WERI-Rb-1 (cell line): ENCODE data around the gene OCIAD1.

Experiments
- DNase-seq: peaks from one replicate; pipeline ENCODE4 v3.0.0-alpha.2; 2020
- H3K27ac ChIP-seq: fragments of 250-450 bp; sonication (Bioruptor Pico); 2 replicates; pipeline ENCODE4 v1.5.1; 2020; ENCODE audit warnings: mild to moderate bottlenecking, moderate library complexity
- H3K27me3 ChIP-seq: fragments of 250-450 bp; sonication (Bioruptor Pico); 2 replicates; pipeline ENCODE4 v1.5.1; 2021; ENCODE audit warnings: mild to moderate bottlenecking, low read depth, moderate library complexity; ENCODE audit not compliant: insufficient read depth, severe bottlenecking
- H3K36me3 ChIP-seq: fragments of 250-450 bp; sonication (Bioruptor Pico); 2 replicates; pipeline ENCODE4 v1.5.1; 2020; ENCODE audit warnings: mild to moderate bottlenecking, moderate library complexity
- H3K4me3 ChIP-seq: 2 replicates; pipeline ENCODE4 v1.5.1; 2011; ENCODE audit warnings: low read depth, mild to moderate bottlenecking, control low read depth, low read length
- H3K9me3 ChIP-seq: fragments of 250-450 bp; sonication (Bioruptor Pico); 2 replicates; pipeline ENCODE4 v1.5.1; 2021; ENCODE audit warnings: mild to moderate bottlenecking, moderate library complexity; ENCODE audit not compliant: severe bottlenecking
- TF ChIP-seq, protein P1 (sequence below): IDR thresholded peaks from 2 replicates; pipeline ENCODE4 v1.5.1; 2011; ENCODE audit warnings: low read depth, mild to moderate bottlenecking, control low read depth, inconsistent platforms, low read length

The OCIAD1 gene

DNA sequence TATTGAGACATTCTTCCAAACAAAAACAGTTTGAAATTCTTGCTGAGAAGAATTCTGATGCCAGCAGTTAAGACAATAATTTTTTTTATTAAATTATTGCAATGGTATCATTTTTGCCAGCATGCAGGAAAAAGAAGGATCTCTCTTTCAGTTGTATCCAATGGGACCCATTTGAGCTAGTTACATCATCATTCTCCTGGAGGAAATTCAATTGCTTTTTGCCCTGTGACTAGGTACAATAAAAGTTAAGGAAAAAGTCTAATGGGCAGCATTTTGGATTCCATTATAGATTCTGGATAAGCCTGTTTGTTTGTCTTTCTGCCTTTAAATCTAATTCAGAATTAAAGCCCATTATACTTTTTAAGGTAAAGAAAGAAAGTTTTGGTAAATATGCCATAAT lies 40.3 kb upstream of the OCIAD1 start:
- Histone ChIP-seq H3K36me3 (no peaks in the 10 kb centered on the region), H3K27ac (no peak overlapping the region), H3K27me3 (no peaks in the 10 kb centered on the region), H3K9me3 (no peaks in the 10 kb centered on the region), H3K4me3 (no peak overlapping the region)
- TF ChIP-seq, protein P1, sequence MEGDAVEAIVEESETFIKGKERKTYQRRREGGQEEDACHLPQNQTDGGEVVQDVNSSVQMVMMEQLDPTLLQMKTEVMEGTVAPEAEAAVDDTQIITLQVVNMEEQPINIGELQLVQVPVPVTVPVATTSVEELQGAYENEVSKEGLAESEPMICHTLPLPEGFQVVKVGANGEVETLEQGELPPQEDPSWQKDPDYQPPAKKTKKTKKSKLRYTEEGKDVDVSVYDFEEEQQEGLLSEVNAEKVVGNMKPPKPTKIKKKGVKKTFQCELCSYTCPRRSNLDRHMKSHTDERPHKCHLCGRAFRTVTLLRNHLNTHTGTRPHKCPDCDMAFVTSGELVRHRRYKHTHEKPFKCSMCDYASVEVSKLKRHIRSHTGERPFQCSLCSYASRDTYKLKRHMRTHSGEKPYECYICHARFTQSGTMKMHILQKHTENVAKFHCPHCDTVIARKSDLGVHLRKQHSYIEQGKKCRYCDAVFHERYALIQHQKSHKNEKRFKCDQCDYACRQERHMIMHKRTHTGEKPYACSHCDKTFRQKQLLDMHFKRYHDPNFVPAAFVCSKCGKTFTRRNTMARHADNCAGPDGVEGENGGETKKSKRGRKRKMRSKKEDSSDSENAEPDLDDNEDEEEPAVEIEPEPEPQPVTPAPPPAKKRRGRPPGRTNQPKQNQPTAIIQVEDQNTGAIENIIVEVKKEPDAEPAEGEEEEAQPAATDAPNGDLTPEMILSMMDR, result no peak
- no peak for DNase-seq

DNA sequence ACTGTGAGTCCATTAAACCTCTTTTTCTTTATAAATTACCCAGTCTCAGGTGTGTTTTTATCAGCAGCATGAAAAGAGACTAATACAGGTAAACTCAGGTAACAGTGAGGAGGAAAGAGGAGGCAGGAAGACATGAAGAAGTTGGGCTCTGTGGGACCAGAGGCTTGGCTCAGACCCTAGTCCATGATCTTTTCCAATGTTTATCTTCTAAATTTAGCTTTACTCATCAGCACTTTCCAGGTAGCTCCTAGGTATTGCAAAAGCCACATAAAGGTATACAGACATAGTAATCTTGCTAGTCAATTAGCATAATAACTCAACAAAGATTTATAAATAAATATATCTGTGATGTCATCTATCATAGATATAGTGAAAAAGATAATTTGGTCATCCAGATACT lies 39.6 kb upstream of the OCIAD1 start:
- Histone ChIP-seq H3K4me3 (no peak overlapping the region), H3K9me3 (no peaks in the 10 kb centered on the region), H3K27ac (no peak overlapping the region), H3K27me3 (no peaks in the 10 kb centered on the region), H3K36me3 (no peaks in the 10 kb centered on the region)
- DNase-seq, result no peak
- TF ChIP-seq, protein P1, result no peak

DNA sequence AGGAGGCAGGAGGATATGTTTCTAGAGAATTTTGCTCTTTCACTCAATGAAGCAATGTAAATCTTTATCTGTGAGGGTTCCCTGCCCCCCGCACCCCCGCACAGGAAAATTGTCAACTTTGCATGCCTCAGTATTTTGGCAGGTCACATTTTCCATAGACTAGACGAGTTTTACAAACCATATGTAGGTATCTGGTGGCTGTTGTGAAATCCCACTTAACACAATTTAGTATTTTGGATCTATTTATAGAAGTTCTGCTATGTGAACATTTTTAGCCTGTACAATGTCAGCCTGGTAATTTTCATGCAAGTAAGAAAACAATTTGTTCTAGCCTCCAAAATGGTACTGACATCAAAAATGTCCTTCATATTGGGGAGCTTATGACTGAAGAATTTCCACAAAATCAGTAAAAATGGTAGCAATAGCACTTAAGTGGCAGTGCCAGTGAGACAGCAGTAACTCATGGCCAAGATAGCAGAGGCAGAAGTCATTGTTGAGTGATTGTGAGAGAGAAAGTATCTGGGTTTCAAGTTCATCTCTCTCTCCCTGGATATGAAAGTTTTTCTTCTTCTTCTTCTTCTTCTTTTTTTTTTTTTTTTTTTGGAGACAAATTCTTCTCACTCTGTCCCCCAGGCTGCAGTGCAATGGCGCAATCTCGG lies 38.4 kb upstream of the OCIAD1 start:
- TF ChIP-seq, protein P1, result no peak
- Histone ChIP-seq H3K4me3 (no peak overlapping the region), H3K27ac (no peak overlapping the region), H3K9me3 (no peaks in the 10 kb centered on the region), H3K36me3 (no peaks in the 10 kb centered on the region), H3K27me3 (no peaks in the 10 kb centered on the region)
- no peak for DNase-seq

DNA sequence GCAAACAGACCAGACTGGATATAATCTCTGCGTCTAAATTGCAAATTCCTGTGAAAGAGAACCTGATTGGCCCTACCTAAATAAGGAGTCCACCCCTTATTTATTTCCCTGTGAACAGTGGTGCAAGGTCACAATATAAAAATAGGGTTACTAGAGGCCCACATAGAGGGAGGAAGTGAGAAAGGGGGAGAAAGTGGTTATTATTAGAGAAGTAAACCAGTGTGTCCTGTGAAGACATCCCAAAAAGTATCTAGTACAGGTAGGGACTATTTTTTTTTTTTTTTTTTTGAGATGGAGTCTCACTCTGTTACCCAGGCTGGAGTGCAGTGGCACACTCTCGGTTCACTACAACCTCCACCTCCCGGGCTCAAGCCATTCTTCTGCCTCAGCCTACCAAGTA lies 35.8 kb upstream of the OCIAD1 start:
- H3K27me3 ChIP-seq, result no peaks in the 10 kb centered on the region
- no peak overlapping the region for H3K4me3 ChIP-seq
- H3K27ac ChIP-seq, result no peak overlapping the region
- no peak for DNase-seq
- no peaks in the 10 kb centered on the region for H3K9me3 ChIP-seq
- TF ChIP-seq, protein P1, result no peak
- H3K36me3 ChIP-seq, result no peaks in the 10 kb centered on the region

DNA sequence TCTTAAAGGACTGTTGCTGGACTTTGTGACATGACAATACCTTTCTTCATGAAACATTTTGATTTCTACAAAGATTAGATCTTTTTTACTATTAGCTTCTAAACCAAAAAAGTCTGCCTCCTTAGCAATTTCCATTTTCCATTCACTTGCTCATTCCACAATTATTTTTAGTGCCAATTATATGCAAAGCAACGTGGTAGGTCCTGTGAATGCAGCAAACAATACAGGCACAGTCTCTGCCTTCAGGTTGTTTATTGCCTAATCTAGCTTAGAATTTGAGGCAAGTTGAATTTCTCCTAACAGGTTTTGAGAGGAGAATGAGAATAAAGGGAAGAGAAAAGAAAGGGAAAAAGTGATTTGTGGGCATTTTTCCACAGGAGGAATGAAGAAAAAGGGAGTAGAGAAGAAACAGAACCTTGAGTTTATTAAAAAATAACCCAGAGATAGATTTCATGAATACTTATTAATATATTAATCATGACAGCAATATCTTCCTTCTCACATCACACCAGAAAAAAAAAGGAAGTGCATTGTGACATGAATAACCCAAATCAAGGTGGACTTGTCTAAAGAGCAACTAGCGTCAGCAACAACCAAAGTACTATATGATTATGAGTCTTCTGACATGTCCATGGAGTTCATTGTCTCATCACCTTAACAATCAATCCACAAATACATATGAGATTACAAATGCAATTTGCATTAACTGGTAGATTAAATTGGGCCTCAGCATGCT lies 34.5 kb upstream of the OCIAD1 start:
- no peaks in the 10 kb centered on the region for H3K9me3 ChIP-seq
- no peak overlapping the region for H3K27ac ChIP-seq
- no peak overlapping the region for H3K4me3 ChIP-seq
- no peaks in the 10 kb centered on the region for H3K36me3 ChIP-seq
- TF ChIP-seq, protein P1, result no peak
- DNase-seq, result no peak
- H3K27me3 ChIP-seq, result no peaks in the 10 kb centered on the region
